ENCODE results near the gene ING2.

The ING2 gene

DNA sequence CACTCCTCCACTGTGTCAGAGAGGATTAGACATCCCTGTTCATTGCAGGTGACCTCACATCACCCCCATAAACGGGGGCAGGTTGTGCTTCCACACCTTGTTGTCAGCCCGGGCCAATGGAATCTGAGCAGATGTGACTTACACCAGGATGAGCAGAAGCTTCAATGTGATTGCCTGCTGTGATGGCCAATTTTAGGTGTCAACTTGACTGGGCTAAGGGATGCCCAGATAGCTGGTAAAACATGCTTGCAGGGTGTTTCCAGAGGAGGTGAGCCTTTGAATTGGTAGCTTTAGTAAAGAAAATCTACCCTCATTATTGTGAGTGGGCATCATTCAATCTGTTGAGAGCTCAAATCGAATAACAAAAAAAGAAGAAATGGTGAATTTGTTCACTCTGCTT is 52.1 kb downstream of the ING2 start:
- Histone ChIP-seq H3K27me3 (ENCODE audit: control insufficient read depth, insufficient read depth, low read length) (no peaks in the 10 kb centered on the region), H3K4me3 (ENCODE audit: low read depth, low read length) (no peak overlapping the region), H3K27ac (no peak overlapping the region), H3K4me2 (ENCODE audit: low read length) (no peak overlapping the region), H2AFZ (no peak overlapping the region), H3K9me3 (ENCODE audit: control insufficient read depth, low read length) (no peaks in the 10 kb centered on the region), H3K36me3 (ENCODE audit: control insufficient read depth, insufficient read depth, low read length) (no peaks in the 10 kb centered on the region), H3K4me1 (no peaks in the 10 kb centered on the region), H3K9ac (no peak overlapping the region), H3K79me2 (no peaks in the 10 kb centered on the region)
- TF ChIP-seq CTCF (IDR thresholded peaks at IDR 0.05): no peak

GRCh38 chr4:183557611-183558010 is 52.8 kb downstream of the ING2 start:
- Histone ChIP-seq H3K27ac (no peak overlapping the region), H3K4me2 (ENCODE audit: low read length) (no peak overlapping the region), H3K9ac (no peak overlapping the region), H3K4me3 (ENCODE audit: low read depth, low read length) (no peak overlapping the region), H3K36me3 (ENCODE audit: control insufficient read depth, insufficient read depth, low read length) (no peaks in the 10 kb centered on the region), H3K79me2 (no peaks in the 10 kb centered on the region), H3K4me1 (no peaks in the 10 kb centered on the region), H3K9me3 (ENCODE audit: control insufficient read depth, low read length) (no peaks in the 10 kb centered on the region), H2AFZ (no peak overlapping the region), H3K27me3 (ENCODE audit: control insufficient read depth, insufficient read depth, low read length) (no peaks in the 10 kb centered on the region)
- no peak for TF ChIP-seq CTCF (IDR thresholded peaks at IDR 0.05)

- Histone ChIP-seq H3K27ac (no peak overlapping the region), H3K4me1 (no peaks in the 10 kb centered on the region), H3K36me3 (ENCODE audit: control insufficient read depth, insufficient read depth, low read length) (no peaks in the 10 kb centered on the region), H3K27me3 (ENCODE audit: control insufficient read depth, insufficient read depth, low read length) (no peaks in the 10 kb centered on the region), H2AFZ (no peak overlapping the region), H3K9ac (no peak overlapping the region), H3K9me3 (ENCODE audit: control insufficient read depth, low read length) (no peaks in the 10 kb centered on the region), H3K4me2 (ENCODE audit: low read length) (no peak overlapping the region), H3K79me2 (no peaks in the 10 kb centered on the region), H3K4me3 (ENCODE audit: low read depth, low read length) (no peak overlapping the region)
- no peak for TF ChIP-seq CTCF (IDR thresholded peaks at IDR 0.05)
Observed at GRCh38 chr4:183558873-183559272, 54.0 kb downstream of the ING2 start.

- Histone ChIP-seq H3K79me2 (no peaks in the 10 kb centered on the region), H3K9me3 (ENCODE audit: control insufficient read depth, low read length) (no peaks in the 10 kb centered on the region), H3K9ac (no peak overlapping the region), H3K27me3 (ENCODE audit: control insufficient read depth, insufficient read depth, low read length) (no peaks in the 10 kb centered on the region), H3K4me3 (ENCODE audit: low read depth, low read length) (no peak overlapping the region), H2AFZ (no peak overlapping the region), H3K36me3 (ENCODE audit: control insufficient read depth, insufficient read depth, low read length) (no peaks in the 10 kb centered on the region), H3K4me1 (no peaks in the 10 kb centered on the region), H3K27ac (no peak overlapping the region), H3K4me2 (ENCODE audit: low read length) (no peak overlapping the region)
- TF ChIP-seq CTCF (IDR thresholded peaks at IDR 0.05): no peak
Observed at GRCh38 chr4:183561905-183562304, 57.0 kb downstream of the ING2 start.

All from parathyroid adenoma (tissue), 2 donors.